SK-N-SH (cell line): ENCODE results near the gene NPAS3. TPM values are rescaled to one million over a fixed set of nuclear protein-coding genes. Genes with fewer than 3 reads are reported as not detected.

Experiments used
- CTCF ChIA-PET: fragments of 300-600, 350-600 bp; formaldehyde crosslinking; extraction: SDS; loops from one replicate; lab custom pipeline; 2021; lab: Yijun Ruan, JAX
- POLR2A ChIA-PET: fragments of 350-600 bp; sonication (Branson Sonifier 250); formaldehyde crosslinking; extraction: SDS; loops from one replicate; lab custom pipeline; 2020; ENCODE audit warnings: antibody characterized with exemption, inconsistent platforms; lab: Yijun Ruan, JAX
- DNase-seq: peaks from one replicate; pipeline ENCODE4 v3.0.0; 2012
- H2AFZ ChIP-seq: fragments of 200-600 bp; sonication (generic); 2 replicates; pipeline ENCODE4 v1.8.1; 2016; ENCODE audit warnings: antibody characterized with exemption, mild to moderate bottlenecking, low read depth
- H3F3A ChIP-seq: fragments of 200-600 bp; sonication (generic); replicated peaks from 2 replicates; pipeline ENCODE3; 2016; ENCODE audit warnings: antibody characterized with exemption, mild to moderate bottlenecking; ENCODE audit not compliant: insufficient read depth
- H3K27ac ChIP-seq, 2 experiments: fragments of 200-500 bp in 1 of 2; fragments of 200-600 bp in 1 of 2; sonication (Bioruptor generic) in 1 of 2; sonication (generic), shearing (Covaris generic) in 1 of 2; 2 replicates each; pipeline versions ENCODE4 v1.5.1 to v1.6.1; 2014 to 2016; ENCODE audit warnings: low read depth in 2 of 2, inconsistent platforms in 1 of 2, low read length in 1 of 2, mild to moderate bottlenecking in 1 of 2, mixed read lengths in 1 of 2
- H3K27me3 ChIP-seq: fragments of 200-600 bp; sonication (generic), shearing (Covaris generic); 2 replicates; pipeline ENCODE4 v1.6.1; 2016; ENCODE audit warnings: mixed run types; ENCODE audit not compliant: insufficient read depth
- H3K36me3 ChIP-seq, 2 experiments: fragments of 200-500 bp in 1 of 2; fragments of 200-600 bp in 1 of 2; sonication (Bioruptor generic) in 1 of 2; sonication (generic) in 1 of 2; replicated peaks in 1 of 2; 2 replicates each; pipeline versions ENCODE3 to v1.5.1; 2014 to 2016; ENCODE audit warnings: low read length in 1 of 2, mild to moderate bottlenecking in 1 of 2; ENCODE audit not compliant: insufficient read depth in 2 of 2, control insufficient read depth in 1 of 2
- H3K4me1 ChIP-seq, 2 experiments: fragments of 200-500 bp in 1 of 2; fragments of 200-600 bp in 1 of 2; sonication (Bioruptor generic) in 1 of 2; sonication (generic), shearing (Covaris generic) in 1 of 2; 2 replicates each; pipeline versions ENCODE4 v1.5.1 to v1.6.1; 2014 to 2016; ENCODE audit warnings: low read depth in 1 of 2, low read length in 1 of 2, mixed run types in 1 of 2; ENCODE audit not compliant: insufficient read depth in 2 of 2, control insufficient read depth in 1 of 2
- H3K4me2 ChIP-seq: fragments of 200-600 bp; sonication (generic), shearing (Covaris generic); 2 replicates; pipeline ENCODE4 v1.6.1; 2017; ENCODE audit warnings: mixed run types
- H3K4me3 ChIP-seq, 2 experiments: fragments of 200-500 bp in 1 of 2; fragments of 200-600 bp in 1 of 2; sonication (Bioruptor generic) in 1 of 2; sonication (generic), shearing (Covaris generic) in 1 of 2; 2 replicates each; pipeline versions ENCODE4 v1.5.1 to v1.8.1; 2014 to 2016; ENCODE audit warnings: low read depth in 2 of 2, inconsistent platforms in 1 of 2, low read length in 1 of 2, mild to moderate bottlenecking in 1 of 2, mixed read lengths in 1 of 2, moderate library complexity in 1 of 2
- H3K79me2 ChIP-seq: fragments of 200-600 bp; sonication (generic); 2 replicates; pipeline ENCODE4 v1.8.1; 2017; ENCODE audit warnings: mild to moderate bottlenecking; ENCODE audit not compliant: insufficient read depth
- H3K9ac ChIP-seq: fragments of 200-600 bp; sonication (generic); 2 replicates; pipeline ENCODE4 v1.6.1; 2017; ENCODE audit warnings: mixed run types
- H3K9me2 ChIP-seq: fragments of 200-600 bp; sonication (generic); 2 replicates; pipeline ENCODE4 v1.6.1; 2017; ENCODE audit warnings: mixed run types
- H3K9me3 ChIP-seq: fragments of 200-600 bp; sonication (generic); 2 replicates; pipeline ENCODE4 v1.6.1; 2017; ENCODE audit warnings: mixed run types, mild to moderate bottlenecking, moderate library complexity
- H4K20me1 ChIP-seq: fragments of 200-600 bp; sonication (generic); 2 replicates; pipeline ENCODE4 v1.6.1; 2017; ENCODE audit warnings: mild to moderate bottlenecking, mixed run types; ENCODE audit not compliant: insufficient read depth
- CHD2 ChIP-seq: fragments of 150-350 bp; IDR thresholded peaks from 2 replicates; pipeline ENCODE4 v1.6.1; 2018; ENCODE audit warnings: low read length; ENCODE audit not compliant: partially characterized antibody
- EZH2phosphoT487 ChIP-seq: fragments of 200-600 bp; sonication (generic); IDR thresholded peaks from 2 replicates; pipeline ENCODE4 v1.6.1; 2017; ENCODE audit warnings: low read depth, mixed run types, mild to moderate bottlenecking, antibody characterized with exemption, moderate library complexity, borderline replicate concordance
- FOSL2 ChIP-seq: IDR thresholded peaks from 2 replicates; pipeline ENCODE4 v1.4.0; 2012; ENCODE audit warnings: low read depth, mild to moderate bottlenecking, moderate library complexity, borderline replicate concordance
- FOXJ3 ChIP-seq: sonication (generic); formaldehyde crosslinking; IDR thresholded peaks from 2 replicates; pipeline ENCODE4 v1.5.1; 2020; ENCODE audit warnings: mild to moderate bottlenecking, missing genetic modification reagents
- GABPA ChIP-seq: IDR thresholded peaks from 2 replicates; pipeline ENCODE4 v1.4.0; 2012; ENCODE audit warnings: low read depth, mild to moderate bottlenecking
- GATA2 ChIP-seq: sonication (generic); formaldehyde crosslinking; IDR thresholded peaks from 2 replicates; pipeline ENCODE4 v1.5.0; 2020; ENCODE audit warnings: mild to moderate bottlenecking, missing genetic modification reagents
- MEF2A ChIP-seq: IDR thresholded peaks from 2 replicates; pipeline ENCODE4 v1.4.0; 2012; ENCODE audit warnings: low read depth, borderline replicate concordance
- MXI1 ChIP-seq: IDR thresholded peaks from 2 replicates; pipeline ENCODE4 v1.6.1; 2012; ENCODE audit warnings: mild to moderate bottlenecking, low read depth, low read length, improper control_type of control experiment
- NFIC ChIP-seq: IDR thresholded peaks from 2 replicates; pipeline ENCODE4 v1.4.0; 2012; ENCODE audit warnings: borderline replicate concordance
- NRF1 ChIP-seq: IDR thresholded peaks from 2 replicates; pipeline ENCODE4 v1.6.1; 2012; ENCODE audit warnings: low read depth, mild to moderate bottlenecking, low read length
- PBX3 ChIP-seq: IDR thresholded peaks from 2 replicates; pipeline ENCODE4; 2012
- POLR2AphosphoS5 ChIP-seq: IDR thresholded peaks from 2 replicates; pipeline ENCODE4 v1.6.1; 2012; ENCODE audit warnings: low read depth, low read length
- RAD21 ChIP-seq: IDR thresholded peaks from 2 replicates; pipeline ENCODE4 v1.6.1; 2012; ENCODE audit warnings: mild to moderate bottlenecking, low read length
- SIN3A ChIP-seq: IDR thresholded peaks from 2 replicates; pipeline ENCODE4 v1.6.1; 2012; ENCODE audit warnings: low read depth, mild to moderate bottlenecking, low read length, moderate library complexity, borderline replicate concordance
- TCF12 ChIP-seq: IDR thresholded peaks from 2 replicates; pipeline ENCODE4 v1.4.0; 2012
- TEAD4 ChIP-seq: IDR thresholded peaks from 2 replicates; pipeline ENCODE4 v1.4.0; 2012; ENCODE audit warnings: mild to moderate bottlenecking, borderline replicate concordance; ENCODE audit not compliant: insufficient read depth
- YY1 ChIP-seq: IDR thresholded peaks from 2 replicates; pipeline ENCODE4 v1.4.0; 2012; ENCODE audit warnings: low read depth, mild to moderate bottlenecking
- WGBS: methylation state at CpG from one replicate; pipeline ENCODE4 v1.1.6; 2017; ENCODE audit warnings: low lambda C conversion rate; 5-methylcytosine and 5-hydroxymethylcytosine counted together
- polyA plus RNA-seq, 3 experiments: library from polyadenylated mRNA; depleted of rRNA; stranded (reverse); fragments of >200 nt; gene quantifications; 2 replicates each; pipeline ENCODE4 v1.2.3, GENCODE V29; 2012
- TF ChIP-seq, protein P1 (sequence below): fragments of 150-350 bp; IDR thresholded peaks from 2 replicates; pipeline ENCODE4 v1.6.1; 2016; ENCODE audit warnings: mild to moderate bottlenecking, low read depth, low read length
- TF ChIP-seq, protein P2 (sequence below): IDR thresholded peaks from 2 replicates; pipeline ENCODE4 v1.4.0; 2012; ENCODE audit warnings: low read depth, borderline replicate concordance

NPAS3 gene
- polyA plus RNA-seq, 1 of the 3 experiments (the other 2 are of a cell fraction): 4.3 TPM

GRCh38 chr14:33842299-33842698 is 903.6 kb downstream of the NPAS3 start (continued):
- TF ChIP-seq CHD2 (no peak), NFIC (no peak), EZH2phosphoT487 (no peak)

- WGBS: 91% methylated on average over 3 of the region's 3 CpGs
- CTCF ChIA-PET: interaction anchor here (1.4 to 16.4 kb wide), 3 partner anchors 9 to 252 kb away, joined by 4 to 337 read pairs (median 4); no protein-coding TSS in a partner anchor
- POLR2A ChIA-PET: no interaction called here
Measured at GRCh38 chr14:33844118-33844517, 905.4 kb downstream of the NPAS3 start.

More at GRCh38 chr14:33844118-33844517, 905.4 kb downstream of the NPAS3 start:
- no peak for DNase-seq
- Histone ChIP-seq H3F3A (no peaks in the 10 kb centered on the region), H3K4me1 (no peaks in the 10 kb centered on the region; a peak in 1 of 4 replicates), H3K4me3 (no peak overlapping the region), H4K20me1 (no peaks in the 10 kb centered on the region), H2AFZ (no peak overlapping the region), H3K9me2 (no peaks in the 10 kb centered on the region), H3K27me3 (peaks cover 6% of the 10 kb centered on the region; the same call in 1 of the 2 replicates), H3K4me2 (no peak overlapping the region), H3K36me3 (no peaks in the 10 kb centered on the region), H3K27ac (no peak overlapping the region), H3K79me2 (no peaks in the 10 kb centered on the region), H3K9me3 (no peaks in the 10 kb centered on the region), H3K9ac (no peak overlapping the region)
- no peak for TF ChIP-seq YY1
- TF ChIP-seq FOSL2: no peak
- TF ChIP-seq NRF1: no peak
- no peak for TF ChIP-seq GATA2 (CRISPR knock-in tag)
- TF ChIP-seq SIN3A: no peak
- TF ChIP-seq, protein P1, sequence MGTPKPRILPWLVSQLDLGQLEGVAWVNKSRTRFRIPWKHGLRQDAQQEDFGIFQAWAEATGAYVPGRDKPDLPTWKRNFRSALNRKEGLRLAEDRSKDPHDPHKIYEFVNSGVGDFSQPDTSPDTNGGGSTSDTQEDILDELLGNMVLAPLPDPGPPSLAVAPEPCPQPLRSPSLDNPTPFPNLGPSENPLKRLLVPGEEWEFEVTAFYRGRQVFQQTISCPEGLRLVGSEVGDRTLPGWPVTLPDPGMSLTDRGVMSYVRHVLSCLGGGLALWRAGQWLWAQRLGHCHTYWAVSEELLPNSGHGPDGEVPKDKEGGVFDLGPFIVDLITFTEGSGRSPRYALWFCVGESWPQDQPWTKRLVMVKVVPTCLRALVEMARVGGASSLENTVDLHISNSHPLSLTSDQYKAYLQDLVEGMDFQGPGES: no peak
- TF ChIP-seq TEAD4: no peak
- TF ChIP-seq GABPA: no peak
- TF ChIP-seq, protein P2, sequence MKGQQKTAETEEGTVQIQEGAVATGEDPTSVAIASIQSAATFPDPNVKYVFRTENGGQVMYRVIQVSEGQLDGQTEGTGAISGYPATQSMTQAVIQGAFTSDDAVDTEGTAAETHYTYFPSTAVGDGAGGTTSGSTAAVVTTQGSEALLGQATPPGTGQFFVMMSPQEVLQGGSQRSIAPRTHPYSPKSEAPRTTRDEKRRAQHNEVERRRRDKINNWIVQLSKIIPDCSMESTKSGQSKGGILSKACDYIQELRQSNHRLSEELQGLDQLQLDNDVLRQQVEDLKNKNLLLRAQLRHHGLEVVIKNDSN: no peak
- no peak for TF ChIP-seq POLR2AphosphoS5
- TF ChIP-seq EZH2phosphoT487: no peak
- TF ChIP-seq RAD21: no peak
- TF ChIP-seq TCF12: no peak
- no peak for TF ChIP-seq PBX3
- TF ChIP-seq MEF2A: no peak
- TF ChIP-seq FOXJ3: no peak
- no peak for TF ChIP-seq MXI1
- TF ChIP-seq NFIC: no peak
